Measurements from ENCODE around the gene SAMD14. TPM values are rescaled to one million over a fixed set of nuclear protein-coding genes. Genes with fewer than 3 reads are reported as not detected.

The SAMD14 gene
- total RNA-seq, 2 experiments from 2014 or later: 0.47 to 1.3 TPM

DNA sequence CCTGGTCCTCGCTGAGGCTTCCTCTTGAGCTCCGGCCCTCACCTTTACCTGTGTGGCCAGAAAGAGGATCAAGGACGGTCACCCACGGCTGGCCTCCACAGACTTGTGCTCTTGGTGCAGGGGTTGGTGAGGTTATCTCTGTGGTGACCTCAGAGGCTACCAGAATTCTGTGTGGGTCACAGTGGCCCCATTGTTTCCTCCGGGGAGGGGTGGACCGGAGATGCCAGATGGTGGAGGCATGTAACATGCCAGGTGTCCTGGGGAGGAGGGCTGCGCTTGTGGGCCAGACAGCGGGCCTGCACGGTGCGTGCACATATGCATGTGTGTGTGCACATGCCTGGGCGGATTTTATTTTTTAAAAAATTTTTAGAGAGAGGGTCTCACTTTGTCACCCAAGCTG lies 42.2 kb upstream of the SAMD14 start:
- POLR2A ChIA-PET: no interaction called here
- Mint-ChIP-seq H3K27me3 (peaks cover 3% of the 10 kb centered on the region), H3K9me3 (no peaks in the 10 kb centered on the region), H3K27ac (no peak overlapping the region), H3K36me3 (ENCODE audit: low read depth) (no peaks in the 10 kb centered on the region), H3K4me3 (no peak overlapping the region), H3K4me1 (ENCODE audit: low read depth) (peaks cover 10% of the 10 kb centered on the region)
- DNase-seq (no peak), ATAC-seq (no peak)
- CTCF ChIA-PET: interaction anchor here (0.9 to 3.7 kb wide), 6 partner anchors 9 to 57 kb away, joined by 3 to 18 read pairs (median 4); partner anchors contain the start of gene COL1A1
- intact Hi-C loops (cut with micrococcal nuclease): no loop called here
- TF ChIP-seq, protein P1, sequence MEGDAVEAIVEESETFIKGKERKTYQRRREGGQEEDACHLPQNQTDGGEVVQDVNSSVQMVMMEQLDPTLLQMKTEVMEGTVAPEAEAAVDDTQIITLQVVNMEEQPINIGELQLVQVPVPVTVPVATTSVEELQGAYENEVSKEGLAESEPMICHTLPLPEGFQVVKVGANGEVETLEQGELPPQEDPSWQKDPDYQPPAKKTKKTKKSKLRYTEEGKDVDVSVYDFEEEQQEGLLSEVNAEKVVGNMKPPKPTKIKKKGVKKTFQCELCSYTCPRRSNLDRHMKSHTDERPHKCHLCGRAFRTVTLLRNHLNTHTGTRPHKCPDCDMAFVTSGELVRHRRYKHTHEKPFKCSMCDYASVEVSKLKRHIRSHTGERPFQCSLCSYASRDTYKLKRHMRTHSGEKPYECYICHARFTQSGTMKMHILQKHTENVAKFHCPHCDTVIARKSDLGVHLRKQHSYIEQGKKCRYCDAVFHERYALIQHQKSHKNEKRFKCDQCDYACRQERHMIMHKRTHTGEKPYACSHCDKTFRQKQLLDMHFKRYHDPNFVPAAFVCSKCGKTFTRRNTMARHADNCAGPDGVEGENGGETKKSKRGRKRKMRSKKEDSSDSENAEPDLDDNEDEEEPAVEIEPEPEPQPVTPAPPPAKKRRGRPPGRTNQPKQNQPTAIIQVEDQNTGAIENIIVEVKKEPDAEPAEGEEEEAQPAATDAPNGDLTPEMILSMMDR (IDR thresholded peaks at IDR 0.05): no peak

DNA sequence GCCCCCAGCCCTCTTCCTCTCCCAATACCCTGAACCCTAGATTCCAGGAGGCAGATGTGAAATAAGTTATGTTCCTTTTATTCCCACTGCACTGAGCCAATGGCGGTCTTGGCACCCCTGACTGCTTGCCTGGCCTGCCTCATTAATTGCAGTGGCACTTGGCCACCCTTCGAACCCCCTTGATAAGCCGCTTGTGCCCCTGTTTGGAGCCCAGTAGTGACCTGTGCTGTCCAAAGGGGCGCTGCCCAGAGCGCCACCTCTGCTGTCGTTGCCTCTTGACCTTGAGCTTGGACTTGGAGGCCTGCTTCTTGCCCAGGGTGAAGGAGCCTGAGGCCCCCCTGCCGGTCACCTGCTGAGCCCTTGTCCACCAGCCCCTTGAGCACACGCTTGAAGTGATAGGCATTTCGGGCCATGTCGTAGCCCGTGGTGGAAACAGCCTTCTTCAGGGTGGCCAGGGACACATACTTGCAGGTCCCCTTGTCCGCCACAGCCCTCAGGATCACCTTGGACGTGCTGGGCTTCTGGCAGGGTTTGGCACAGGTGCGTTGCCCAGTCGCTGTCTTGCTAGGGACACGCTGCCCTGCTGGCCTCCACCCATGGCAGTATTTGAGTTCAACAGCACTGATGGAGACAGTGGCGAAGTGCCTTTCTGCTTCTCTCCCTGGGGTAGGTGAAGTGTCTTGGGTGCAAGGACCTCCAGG lies 41.6 kb upstream of the SAMD14 start:
- ATAC-seq: no peak
- ChIA-PET CTCF (interaction anchor here (1.4 to 4.5 kb wide), 5 partner anchors 8 to 100 kb away, joined by 3 to 49 read pairs (median 9); partner anchors contain the start of gene COL1A1), POLR2A (no interaction called here)
- H3K27ac Mint-ChIP-seq: no peak overlapping the region
- no peak for DNase-seq
- no peaks in the 10 kb centered on the region for H3K36me3 Mint-ChIP-seq (ENCODE audit: low read depth)
- intact Hi-C loops (cut with micrococcal nuclease): no loop called here
- H3K4me1 Mint-ChIP-seq (ENCODE audit: low read depth): peaks cover 10% of the 10 kb centered on the region
- TF ChIP-seq, protein P1 (IDR thresholded peaks at IDR 0.05): no peak
- H3K27me3 Mint-ChIP-seq: peaks cover 3% of the 10 kb centered on the region
- no peaks in the 10 kb centered on the region for H3K9me3 Mint-ChIP-seq
- no peak overlapping the region for H3K4me3 Mint-ChIP-seq

DNA sequence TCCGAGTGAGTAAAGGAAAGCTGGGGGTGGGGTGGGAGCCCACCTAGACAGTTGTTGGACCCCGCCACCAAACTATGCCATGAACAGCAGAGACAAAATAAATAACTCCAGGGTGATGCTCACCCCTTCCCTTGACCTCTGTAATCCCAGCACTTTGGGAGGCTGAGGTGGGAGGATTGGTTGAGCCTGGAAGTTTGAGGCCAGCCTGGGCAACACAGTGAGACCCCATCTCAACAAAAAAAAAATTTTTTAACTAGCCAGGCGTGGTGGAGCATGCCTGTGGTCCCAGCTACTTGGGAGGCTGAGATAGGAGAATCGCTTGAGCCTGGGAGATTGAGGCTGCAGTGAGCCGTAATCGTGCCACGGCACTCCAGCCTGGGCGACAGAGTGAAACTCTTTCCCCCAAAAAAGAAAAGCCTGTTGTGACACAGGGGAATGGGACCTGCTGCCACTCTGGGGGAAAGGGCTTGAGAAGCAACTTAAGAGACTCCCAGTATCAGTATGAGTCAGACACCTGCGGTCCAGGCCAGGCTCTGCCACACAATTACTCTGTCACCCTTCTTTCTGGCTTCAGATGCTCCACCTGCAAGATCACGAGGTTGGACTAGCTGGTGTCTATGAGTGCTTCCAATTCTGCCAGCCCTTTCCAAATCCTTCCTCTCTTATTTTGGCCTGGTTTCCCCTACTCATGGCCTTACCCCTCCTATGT lies 40.9 kb upstream of the SAMD14 start:
- POLR2A ChIA-PET: interaction anchor here (0.8 kb wide), 1 partner anchor 76 kb away, joined by 3 read pairs; no protein-coding TSS in a partner anchor
- intact Hi-C loops (cut with micrococcal nuclease): no loop called here
- Mint-ChIP-seq H3K4me1 (ENCODE audit: low read depth) (peaks cover 10% of the 10 kb centered on the region), H3K27ac (no peak overlapping the region), H3K9me3 (no peaks in the 10 kb centered on the region), H3K4me3 (no peak overlapping the region), H3K36me3 (ENCODE audit: low read depth) (no peaks in the 10 kb centered on the region), H3K27me3 (peaks cover 3% of the 10 kb centered on the region)
- DNase-seq: peak; percentile 47
- TF ChIP-seq, protein P1 (IDR thresholded peaks at IDR 0.05): no peak
- CTCF ChIA-PET: interaction anchor here (1.5 to 4.5 kb wide), 10 partner anchors 7 to 124 kb away, joined by 5 to 54 read pairs (median 20); partner anchors contain the start of gene COL1A1
- ATAC-seq: no peak

DNA sequence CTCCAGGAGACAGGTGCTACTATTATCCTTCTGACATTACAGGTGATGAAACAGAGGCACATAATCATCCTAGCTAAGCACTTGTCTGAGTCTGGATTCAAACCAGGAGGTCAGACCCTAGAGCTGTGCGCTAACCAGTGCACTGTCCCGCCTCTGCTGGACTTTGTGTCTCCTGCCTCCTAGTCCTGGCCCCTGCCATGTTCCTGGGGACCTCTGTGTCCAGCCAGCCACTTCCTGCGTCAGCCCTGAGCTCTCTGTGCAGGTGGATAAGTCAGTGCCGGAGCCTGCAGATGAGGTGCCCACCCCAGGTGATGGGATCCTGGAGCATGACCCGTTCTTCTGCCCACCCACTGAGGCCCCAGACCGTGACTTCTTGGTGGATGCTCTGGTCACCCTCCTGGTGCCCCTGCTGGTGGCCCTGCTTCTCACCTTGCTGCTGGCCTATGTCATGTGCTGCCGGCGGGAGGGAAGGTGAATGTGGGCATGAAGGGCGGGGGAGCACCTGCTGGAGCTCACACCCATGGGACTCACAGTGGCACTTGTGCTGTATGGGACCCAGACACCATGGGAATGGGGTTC lies 40.0 kb upstream of the SAMD14 start:
- H3K36me3 Mint-ChIP-seq (ENCODE audit: low read depth): no peaks in the 10 kb centered on the region
- H3K27ac Mint-ChIP-seq: no peak overlapping the region
- TF ChIP-seq, protein P1 (IDR thresholded peaks at IDR 0.05): no peak
- no peak for ATAC-seq
- H3K27me3 Mint-ChIP-seq: peaks cover 3% of the 10 kb centered on the region
- H3K9me3 Mint-ChIP-seq: no peaks in the 10 kb centered on the region
- peaks cover 10% of the 10 kb centered on the region for H3K4me1 Mint-ChIP-seq (ENCODE audit: low read depth)
- no peak overlapping the region for H3K4me3 Mint-ChIP-seq
- CTCF ChIA-PET: interaction anchor here (0.6 to 4.5 kb wide), 42 partner anchors 8 to 227 kb away, joined by 3 to 54 read pairs (median 6); partner anchors contain the start of genes COL1A1, LRRC59, PDK2 and PPP1R9B
- POLR2A ChIA-PET: interaction anchor here (0.6 to 1.2 kb wide), 5 partner anchors 24 to 128 kb away, joined by 3 read pairs; no protein-coding TSS in a partner anchor
- intact Hi-C loops (cut with micrococcal nuclease): loop anchor here (2.0 to 10.0 kb wide), 2 partner anchors 29 to 55 kb away; no protein-coding TSS in a partner anchor
- DNase-seq: no peak

Measured in activated CD8-positive, alpha-beta T cell treated with anti-CD3 and anti-CD28 coated beads for 36 hours (primary cell).